Measurements from ENCODE around the gene COL21A1.

Gene COL21A1

DNA sequence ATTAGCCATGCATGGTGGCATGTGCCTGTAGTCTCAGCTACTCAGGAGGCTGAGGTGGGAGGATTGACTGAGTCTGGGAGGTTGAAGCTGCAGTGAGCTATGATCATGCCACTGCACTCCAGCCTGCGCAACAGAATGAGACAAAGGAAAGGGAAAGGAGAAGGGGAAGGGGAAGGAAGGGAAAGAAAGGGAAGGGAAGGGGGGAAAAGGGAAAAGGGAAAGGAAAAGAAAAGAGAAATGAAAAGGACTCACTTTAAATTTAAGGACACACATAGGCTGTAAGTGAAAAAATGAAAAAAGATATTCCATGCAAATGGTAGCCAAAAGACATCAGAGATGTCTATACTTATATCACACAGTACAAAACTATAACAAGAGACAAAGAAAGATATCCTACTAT, 74.2 kb downstream of the COL21A1 start:
- no peak for DNase-seq

GRCh38 chr6:56172144-56172543, 75.2 kb downstream of the COL21A1 start:
- no peak for DNase-seq

DNA sequence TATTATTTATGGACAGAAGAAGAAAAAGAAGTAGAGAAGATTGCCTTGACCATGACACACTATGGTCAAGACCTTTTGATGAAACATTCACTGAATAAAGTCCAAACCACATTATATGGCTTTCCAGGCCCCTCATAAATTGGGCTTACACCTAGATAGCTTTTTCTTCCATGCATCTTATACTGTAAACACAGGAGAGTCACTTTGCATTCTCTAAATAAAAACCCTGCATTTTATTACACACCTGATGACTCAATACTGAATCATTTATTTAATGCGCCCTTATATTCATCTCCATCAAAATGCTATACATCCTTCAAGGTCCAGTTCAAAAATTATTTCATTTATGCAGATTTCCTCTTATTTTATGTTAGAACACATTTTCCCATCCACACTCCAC, 78.0 kb downstream of the COL21A1 start:
- DNase-seq: no peak

- no peak for DNase-seq
Observed at GRCh38 chr6:56168596-56168995, 78.8 kb downstream of the COL21A1 start.

GRCh38 chr6:56162081-56162480, 85.3 kb downstream of the COL21A1 start:
- no peak for DNase-seq

- DNase-seq: no peak
Observed at GRCh38 chr6:56160489-56160888, 86.9 kb downstream of the COL21A1 start.

GRCh38 chr6:56158571-56158970, 88.8 kb downstream of the COL21A1 start:
- no peak for DNase-seq

- no peak for DNase-seq
Observed at GRCh38 chr6:56156643-56157042, 90.7 kb downstream of the COL21A1 start.

DNA sequence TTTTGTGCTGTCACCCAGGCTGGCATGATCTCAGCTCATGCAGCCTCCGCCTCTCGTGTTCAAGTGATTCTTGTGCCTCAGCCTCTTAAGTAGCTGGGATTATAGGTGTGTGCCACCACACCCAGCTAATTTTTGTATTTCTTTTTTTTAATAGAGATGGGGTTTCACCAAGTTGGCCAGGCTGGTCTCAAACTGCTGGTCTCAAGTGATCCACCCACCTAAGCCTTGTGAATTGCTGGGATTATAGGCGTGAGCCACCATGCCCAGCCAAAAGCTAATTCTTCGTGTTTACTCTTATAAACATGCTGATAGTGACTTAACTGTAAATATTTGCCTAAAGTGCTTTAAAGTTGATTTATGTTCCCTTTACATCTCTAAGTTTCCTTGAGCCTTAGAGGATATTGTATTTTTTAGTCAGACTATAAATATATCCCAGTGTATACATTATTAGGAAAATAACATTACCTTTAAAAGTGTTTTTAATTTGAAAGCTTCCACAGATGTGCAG, 91.7 kb downstream of the COL21A1 start:
- DNase-seq: no peak

- no peak for DNase-seq
Observed at GRCh38 chr6:56154076-56154475, 93.3 kb downstream of the COL21A1 start.

DNA sequence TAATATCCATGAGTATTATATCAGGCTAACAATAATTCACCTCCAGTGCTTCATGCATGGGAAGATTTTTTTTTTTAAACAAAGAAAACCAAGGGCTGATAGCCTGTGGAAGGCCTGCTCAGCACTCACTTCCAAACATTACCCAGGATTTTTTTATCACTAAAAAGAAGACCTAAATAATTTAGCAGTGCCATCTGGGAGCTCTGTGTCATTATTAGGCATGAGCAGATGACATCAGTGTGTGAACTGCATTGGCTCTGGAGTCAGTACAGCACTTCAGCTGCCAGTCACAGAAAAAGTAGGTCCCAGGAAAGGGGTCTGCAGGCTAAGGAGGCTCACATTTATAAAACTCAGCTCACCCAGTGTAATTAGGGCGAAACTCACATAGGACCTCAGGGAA, 94.8 kb downstream of the COL21A1 start:
- DNase-seq: no peak

- DNase-seq: no peak
Observed at GRCh38 chr6:56151609-56152224, 95.7 kb downstream of the COL21A1 start.

DNA sequence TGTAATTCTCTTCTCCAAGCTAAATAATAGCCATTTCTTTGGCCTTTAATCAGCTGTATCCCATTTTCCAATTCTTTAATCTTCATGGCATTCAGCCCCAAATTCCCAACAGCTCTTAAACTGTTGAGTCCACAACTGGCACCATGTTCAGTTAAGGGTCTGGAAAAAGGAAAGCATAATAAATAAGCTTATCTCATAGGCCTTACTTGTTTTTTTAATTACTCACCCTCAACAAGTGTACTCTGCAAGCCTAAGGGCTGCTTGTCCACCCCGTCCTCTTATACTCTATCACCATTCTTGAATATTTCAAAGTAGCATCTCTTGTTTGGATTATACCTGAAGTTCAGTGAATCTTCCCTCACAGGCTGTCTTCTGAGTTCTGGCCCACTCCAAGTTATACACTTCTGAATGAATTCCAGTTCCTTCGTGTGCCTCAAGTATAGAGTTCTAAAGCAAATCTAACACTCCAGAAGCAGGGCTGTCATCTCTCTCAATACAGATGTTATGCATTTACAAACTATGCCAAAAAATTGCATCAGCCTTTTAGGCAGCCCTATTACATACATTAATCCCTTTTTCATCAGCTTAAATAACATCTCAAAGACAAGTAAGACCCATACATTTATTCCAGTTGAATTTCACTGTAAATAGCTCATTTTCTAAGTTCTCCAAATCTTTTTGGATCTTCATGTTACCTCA, 98.7 kb downstream of the COL21A1 start:
- no peak for DNase-seq

DNA sequence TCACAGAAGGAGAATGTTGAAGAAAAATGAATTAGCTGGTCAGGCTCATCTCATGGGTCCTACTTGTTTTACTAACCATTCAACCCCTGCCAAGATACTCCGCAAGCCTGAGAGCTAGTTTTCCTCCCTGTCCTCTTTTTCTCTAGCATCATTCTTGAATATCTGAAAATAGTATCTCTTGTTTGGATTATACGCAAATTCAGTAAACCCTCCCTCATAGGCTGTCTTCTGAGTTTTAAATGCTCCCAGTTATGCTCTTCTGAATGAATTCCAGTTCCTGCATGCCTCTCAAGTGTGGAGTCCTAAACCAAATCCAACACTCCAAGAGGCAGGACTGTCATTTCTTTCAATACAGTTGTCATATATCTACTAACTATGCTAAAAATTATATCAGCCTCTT, 99.6 kb downstream of the COL21A1 start:
- no peak for DNase-seq

- DNase-seq: no peak
Observed at GRCh38 chr6:56146086-56146485, 101.3 kb downstream of the COL21A1 start.

GRCh38 chr6:56145616-56146015, 101.8 kb downstream of the COL21A1 start:
- no peak for DNase-seq

DNA sequence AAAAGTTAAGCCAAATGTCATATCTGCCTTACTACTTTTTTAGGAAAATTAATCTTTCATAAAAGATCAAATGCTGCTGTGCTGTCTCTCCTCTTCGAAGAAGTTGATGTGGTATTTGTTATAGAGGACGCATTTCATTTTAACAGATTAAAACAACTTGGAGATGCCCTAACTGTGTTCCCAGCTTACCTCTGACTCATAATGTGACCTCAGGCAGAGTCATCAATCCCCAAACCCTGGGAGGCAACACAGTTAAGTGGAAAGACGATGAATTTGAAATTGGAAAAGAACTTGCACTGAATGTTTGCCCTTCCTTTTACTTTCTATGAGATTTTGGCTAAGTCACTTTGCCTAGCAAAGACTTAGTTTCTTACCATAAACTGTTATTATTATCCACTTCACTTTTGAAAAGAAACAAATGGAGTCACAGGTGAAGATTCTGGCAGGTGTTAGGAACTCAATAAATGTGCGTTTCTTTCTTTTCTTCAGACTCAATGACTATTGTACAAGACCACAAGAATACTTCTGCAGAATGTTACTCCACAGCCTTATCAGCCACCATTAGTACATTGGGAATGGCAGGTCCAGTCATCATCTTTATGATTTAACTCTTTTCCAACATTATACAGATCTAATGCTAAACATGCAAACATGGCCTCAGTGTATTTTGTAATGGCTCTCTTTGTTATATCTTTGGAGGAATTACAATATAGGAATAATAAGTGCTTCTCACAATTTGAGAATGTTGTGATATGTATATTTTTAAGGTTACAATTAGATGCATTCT, 102.6 kb downstream of the COL21A1 start:
- DNase-seq: no peak

GRCh38 chr6:56143796-56144195, 103.6 kb downstream of the COL21A1 start:
- DNase-seq: no peak

DNA sequence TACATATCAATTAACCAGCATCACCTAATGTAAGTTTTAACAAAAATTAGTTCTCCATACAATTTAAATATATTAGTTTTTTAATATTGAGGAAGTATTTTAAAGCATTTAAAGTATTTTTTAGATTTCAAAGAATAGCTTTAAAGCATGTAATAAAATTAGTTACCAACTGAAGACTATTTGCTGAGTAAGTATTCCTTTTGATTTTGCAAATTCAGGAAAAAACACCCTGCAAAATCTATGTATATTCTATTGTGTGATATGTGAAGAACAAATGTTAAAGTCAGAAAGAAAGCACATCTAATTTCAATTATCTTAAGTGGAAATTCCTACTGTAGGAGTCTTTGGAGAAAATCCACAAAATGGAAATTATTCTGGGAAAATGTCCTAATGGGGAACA, 107.3 kb downstream of the COL21A1 start:
- no peak for DNase-seq

DNA sequence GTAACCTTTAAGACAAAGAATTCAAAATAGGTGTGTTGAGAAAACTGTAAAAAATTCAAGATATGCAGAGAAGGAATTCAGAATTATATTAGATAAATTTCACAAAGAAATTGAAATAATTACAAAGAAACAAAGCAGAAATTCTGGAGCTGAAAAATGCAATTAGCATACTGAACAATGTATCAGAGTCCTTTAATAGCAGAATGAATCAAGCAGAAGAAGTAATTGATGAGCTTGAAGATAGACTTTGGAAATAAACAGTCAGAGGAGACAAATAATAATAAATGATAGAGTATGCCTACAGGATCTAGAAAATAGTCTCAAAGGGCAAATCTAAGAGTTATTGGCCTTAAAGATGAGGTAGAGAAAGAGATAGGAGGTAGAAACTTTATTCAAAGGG, 131.7 kb downstream of the COL21A1 start:
- no peak for DNase-seq

DNA sequence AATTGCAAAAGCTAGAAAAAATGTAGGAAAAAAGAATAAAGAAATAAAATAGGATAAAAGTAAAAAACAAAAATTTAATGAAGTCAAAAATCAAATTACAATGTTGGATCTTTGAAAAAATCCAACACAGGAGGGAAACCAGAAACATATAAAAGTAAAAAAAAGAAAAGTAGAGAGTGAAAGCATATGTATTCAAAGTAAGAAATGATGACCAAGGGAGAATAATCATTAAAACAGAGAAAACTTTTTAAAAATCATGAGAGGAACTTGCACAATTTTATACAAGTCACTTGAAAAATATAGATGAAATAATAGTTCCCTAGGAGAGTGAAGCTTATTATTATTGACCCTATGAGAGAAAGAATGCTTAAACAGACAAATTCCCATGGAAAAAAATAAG, 138.2 kb downstream of the COL21A1 start:
- no peak for DNase-seq

- no peak for DNase-seq
Observed at GRCh38 chr6:56106231-56106630, 141.1 kb downstream of the COL21A1 start.

- no peak for DNase-seq
Observed at GRCh38 chr6:56104591-56104990, 142.8 kb downstream of the COL21A1 start.

GRCh38 chr6:56102216-56102615, 145.2 kb downstream of the COL21A1 start:
- DNase-seq: no peak
